Hepatocyte (in vitro differentiated cells): ENCODE data around the gene TRIM8. TPM values are rescaled to one million over a fixed set of nuclear protein-coding genes. Genes with fewer than 3 reads are reported as not detected.

Source experiments
- DNase-seq: peaks from one replicate; pipeline ENCODE4 v3.0.0-alpha.2; 2016; ENCODE audit warnings: low spot score
- H2AFZ ChIP-seq: fragments of 200-600 bp; sonication (generic); 2 replicates; pipeline ENCODE4 v1.6.0; 2016; ENCODE audit warnings: antibody characterized with exemption, mild to moderate bottlenecking
- H3K27ac ChIP-seq: fragments of 200-600 bp; sonication (generic); 2 replicates; pipeline ENCODE4 v1.5.1; 2016; ENCODE audit warnings: mild to moderate bottlenecking
- H3K27me3 ChIP-seq: fragments of 200-600 bp; sonication (generic); 2 replicates; pipeline ENCODE4 v1.6.1; 2016
- H3K36me3 ChIP-seq: fragments of 200-600 bp; sonication (generic); replicated peaks from 2 replicates; pipeline ENCODE4 v1.5.1; 2016; ENCODE audit warnings: low read depth; ENCODE audit not compliant: insufficient read depth
- H3K4me1 ChIP-seq: fragments of 200-600 bp; sonication (generic); 2 replicates; pipeline ENCODE4 v1.5.1; 2016; ENCODE audit warnings: mild to moderate bottlenecking, moderate library complexity; ENCODE audit not compliant: insufficient read depth
- H3K4me2 ChIP-seq: fragments of 200-600 bp; sonication (generic); 2 replicates; pipeline ENCODE4 v1.6.0; 2016
- H3K4me3 ChIP-seq: fragments of 200-600 bp; sonication (generic); 2 replicates; pipeline ENCODE4 v1.5.1; 2016; ENCODE audit warnings: mild to moderate bottlenecking
- H3K79me2 ChIP-seq: fragments of 200-600 bp; sonication (generic); 2 replicates; pipeline ENCODE4 v1.6.0; 2017; ENCODE audit warnings: mild to moderate bottlenecking
- H3K9me2 ChIP-seq: fragments of 200-600 bp; sonication (generic); replicated peaks from 2 replicates; pipeline ENCODE4 v1.6.0; 2017; ENCODE audit warnings: mild to moderate bottlenecking; ENCODE audit not compliant: insufficient read depth
- H3K9me3 ChIP-seq: fragments of 200-600 bp; sonication (generic); 2 replicates; pipeline ENCODE4 v1.5.1; 2016; ENCODE audit warnings: low read depth, mild to moderate bottlenecking
- H4K20me1 ChIP-seq: fragments of 200-600 bp; sonication (generic); 2 replicates; pipeline ENCODE4 v1.6.0; 2016; ENCODE audit warnings: mild to moderate bottlenecking; ENCODE audit not compliant: insufficient read depth, poor library complexity, severe bottlenecking
- CTCF ChIP-seq: fragments of 200-600 bp; sonication (generic); IDR thresholded peaks from 2 replicates; pipeline ENCODE4 v1.5.1; 2016; ENCODE audit warnings: antibody characterized with exemption, mild to moderate bottlenecking; ENCODE audit not compliant: poor library complexity
- EZH2 ChIP-seq: fragments of 200-600 bp; sonication (generic); IDR thresholded peaks from 2 replicates; pipeline ENCODE4 v1.6.1; 2016; ENCODE audit warnings: antibody characterized with exemption, mild to moderate bottlenecking, borderline replicate concordance
- EZH2phosphoT487 ChIP-seq: fragments of 200-600 bp; sonication (generic); IDR thresholded peaks from one replicate; pipeline ENCODE4 v1.6.1; 2018; ENCODE audit warnings: antibody characterized with exemption, mild to moderate bottlenecking, low read depth, moderate library complexity; ENCODE audit not compliant: unreplicated experiment, severe bottlenecking
- WGBS: methylation state at CpG from one replicate; pipeline ENCODE4 v1.1.6; 2016; ENCODE audit warnings: low lambda C conversion rate; ENCODE audit errors: missing lambda C conversion rate; 5-methylcytosine and 5-hydroxymethylcytosine counted together
- polyA plus RNA-seq: library from polyadenylated mRNA; unstranded; fragments of >200 nt; fragmentation: Nextera tagmentation; extraction: Ambion mirVana; gene quantifications from 2 replicates; pipeline ENCODE4 v1.2.1, GENCODE V29; 2016
- total RNA-seq: library from RNA; depleted of rRNA; stranded (reverse); fragments of >200 nt; gene quantifications from 2 replicates; pipeline ENCODE4 v1.2.3, GENCODE V29; 2014

The TRIM8 gene
- total and polyA plus RNA-seq, 2 experiments from 2014 or later: 53.3 to 61.2 TPM

GRCh38 chr10:102633287-102633686, 11.0 kb upstream of the TRIM8 start:
- WGBS: 44% methylated on average over 6 of the region's 6 CpGs
- Histone ChIP-seq H2AFZ (no peak overlapping the region), H3K27me3 (no peaks in the 10 kb centered on the region), H3K79me2 (no peaks in the 10 kb centered on the region), H4K20me1 (no peaks in the 10 kb centered on the region), H3K27ac (peak overlapping the region; percentile 74), H3K9me3 (no peaks in the 10 kb centered on the region), H3K9me2 (no peaks in the 10 kb centered on the region), H3K36me3 (no peaks in the 10 kb centered on the region), H3K4me3 (no peak overlapping the region), H3K4me2 (peak overlapping the region; percentile 19), H3K4me1 (peaks cover 58% of the 10 kb centered on the region)
- TF ChIP-seq EZH2 (no peak), EZH2phosphoT487 (no peak), CTCF (no peak)
- no peak for DNase-seq

GRCh38 chr10:102633848-102634247, 10.4 kb upstream of the TRIM8 start:
- Histone ChIP-seq H3K9me3 (no peaks in the 10 kb centered on the region), H3K4me1 (peaks cover 52% of the 10 kb centered on the region), H3K27ac (peak overlapping the region; percentile 74), H3K4me2 (peak overlapping the region; percentile 19), H3K36me3 (no peaks in the 10 kb centered on the region), H2AFZ (no peak overlapping the region), H3K4me3 (no peak overlapping the region), H3K79me2 (no peaks in the 10 kb centered on the region), H4K20me1 (no peaks in the 10 kb centered on the region), H3K27me3 (no peaks in the 10 kb centered on the region), H3K9me2 (no peaks in the 10 kb centered on the region)
- no peak for DNase-seq
- 91% methylated on average over 5 of the region's 5 CpGs for WGBS
- TF ChIP-seq EZH2 (no peak), EZH2phosphoT487 (no peak), CTCF (no peak)

- H3K4me2 ChIP-seq: peak overlapping the region; percentile 19
- H3K27me3 ChIP-seq: no peaks in the 10 kb centered on the region
- no peaks in the 10 kb centered on the region for H3K9me2 ChIP-seq
- no peak for DNase-seq
- no peak overlapping the region for H2AFZ ChIP-seq
- 54% methylated on average over 4 of the region's 4 CpGs for WGBS
- TF ChIP-seq CTCF (no peak), EZH2phosphoT487 (no peak), EZH2 (no peak)
- H3K9me3 ChIP-seq: no peaks in the 10 kb centered on the region
- peaks cover 44% of the 10 kb centered on the region for H3K4me1 ChIP-seq
- no peaks in the 10 kb centered on the region for H3K36me3 ChIP-seq
- H3K4me3 ChIP-seq: no peak overlapping the region
- H3K27ac ChIP-seq: peak overlapping the region; percentile 74
- no peaks in the 10 kb centered on the region for H4K20me1 ChIP-seq
- H3K79me2 ChIP-seq: no peaks in the 10 kb centered on the region
Observed at GRCh38 chr10:102634686-102635085, 9.6 kb upstream of the TRIM8 start.

- Histone ChIP-seq H3K27ac (peak overlapping the region; percentile 74), H3K9me2 (no peaks in the 10 kb centered on the region), H3K79me2 (no peaks in the 10 kb centered on the region), H2AFZ (no peak overlapping the region), H3K4me2 (no peak overlapping the region), H3K9me3 (no peaks in the 10 kb centered on the region), H3K4me3 (no peak overlapping the region), H3K27me3 (no peaks in the 10 kb centered on the region), H4K20me1 (no peaks in the 10 kb centered on the region), H3K36me3 (no peaks in the 10 kb centered on the region), H3K4me1 (peaks cover 37% of the 10 kb centered on the region)
- TF ChIP-seq EZH2phosphoT487 (no peak), CTCF (no peak), EZH2 (no peak)
- DNase-seq: no peak
- WGBS: 89% methylated on average over 4 of the region's 4 CpGs
Observed at GRCh38 chr10:102635377-102635776, 8.9 kb upstream of the TRIM8 start.
